HUES48 (cell line): ENCODE data around the gene SAMD11.

Experiments
- H3K27ac ChIP-seq: one replicate; pipeline ENCODE4 v1.7.0; 2013; ENCODE audit warnings: low read depth, low read length, inconsistent platforms
- H3K27me3 ChIP-seq: 2 replicates; pipeline ENCODE4 v1.6.1; 2013; ENCODE audit warnings: mild to moderate bottlenecking, low read length; ENCODE audit not compliant: control insufficient read depth, insufficient read depth
- H3K36me3 ChIP-seq: 2 replicates; pipeline ENCODE4 v1.6.1; 2013; ENCODE audit warnings: low read length; ENCODE audit not compliant: control insufficient read depth, insufficient read depth
- H3K4me1 ChIP-seq: 2 replicates; pipeline ENCODE4 v1.6.1; 2013; ENCODE audit warnings: mild to moderate bottlenecking, low read length; ENCODE audit not compliant: control insufficient read depth, insufficient read depth
- H3K4me3 ChIP-seq: 2 replicates; pipeline ENCODE4 v1.5.1; 2013; ENCODE audit warnings: mild to moderate bottlenecking, low read depth, low read length
- H3K9ac ChIP-seq: 2 replicates; pipeline ENCODE4 v1.6.1; 2013; ENCODE audit warnings: mild to moderate bottlenecking, low read depth, low read length, moderate library complexity
- H3K9me3 ChIP-seq: 2 replicates; pipeline ENCODE4 v1.6.1; 2013; ENCODE audit warnings: low read length; ENCODE audit not compliant: control insufficient read depth, insufficient read depth

The SAMD11 gene

GRCh38 chr1:930633-931138, 7.0 kb downstream of the SAMD11 start:
- peaks cover 90% of the 10 kb centered on the region for H3K27me3 ChIP-seq
- H3K4me3 ChIP-seq = no peak overlapping the region
- no peaks in the 10 kb centered on the region for H3K36me3 ChIP-seq
- peaks cover 7% of the 10 kb centered on the region; the same call in 1 of the 2 replicates for H3K4me1 ChIP-seq
- no peaks in the 10 kb centered on the region for H3K9me3 ChIP-seq
- no peak overlapping the region for H3K9ac ChIP-seq
- H3K27ac ChIP-seq = no peak overlapping the region

GRCh38 chr1:931380-932172, 7.9 kb downstream of the SAMD11 start:
- Histone ChIP-seq H3K9me3 (no peaks in the 10 kb centered on the region), H3K4me1 (0 out of 2 replicates have a peak, but pooled peaks cover 3% of the 10 kb centered on the region), H3K36me3 (no peaks in the 10 kb centered on the region), H3K4me3 (no peak overlapping the region), H3K27ac (no peak overlapping the region), H3K27me3 (peaks cover 90% of the 10 kb centered on the region), H3K9ac (no peak overlapping the region)

GRCh38 chr1:932173-932510, 8.4 kb downstream of the SAMD11 start:
- Histone ChIP-seq H3K27me3 (peaks cover 90% of the 10 kb centered on the region), H3K9me3 (no peaks in the 10 kb centered on the region), H3K9ac (no peak overlapping the region), H3K27ac (no peak overlapping the region), H3K4me1 (0 out of 2 replicates have a peak, but pooled peaks cover 3% of the 10 kb centered on the region), H3K36me3 (no peaks in the 10 kb centered on the region), H3K4me3 (no peak overlapping the region)

- Histone ChIP-seq H3K4me1 (0 out of 2 replicates have a peak, but pooled peaks cover 3% of the 10 kb centered on the region), H3K27me3 (peaks cover 88% of the 10 kb centered on the region), H3K27ac (no peak overlapping the region)
These were observed 9.3 kb downstream of the SAMD11 start for GRCh38 chr1:932776-933602.

GRCh38 chr1:933603-933940, 9.8 kb downstream of the SAMD11 start:
- H3K4me1 ChIP-seq = 0 out of 2 replicates have a peak, but pooled peaks cover 3% of the 10 kb centered on the region
- H3K27me3 ChIP-seq = peaks cover 88% of the 10 kb centered on the region
- H3K9me3 ChIP-seq = no peaks in the 10 kb centered on the region
- no peak overlapping the region for H3K9ac ChIP-seq
- no peak overlapping the region for H3K4me3 ChIP-seq
- H3K36me3 ChIP-seq = no peaks in the 10 kb centered on the region
- H3K27ac ChIP-seq = no peak overlapping the region

More at GRCh38 chr1:932776-933602, 9.3 kb downstream of the SAMD11 start:
- Histone ChIP-seq H3K9ac (no peak overlapping the region), H3K36me3 (no peaks in the 10 kb centered on the region), H3K9me3 (no peaks in the 10 kb centered on the region), H3K4me3 (no peak overlapping the region)

GRCh38 chr1:934991-935750, 11.4 kb downstream of the SAMD11 start:
- Histone ChIP-seq H3K4me3 (0 out of 2 replicates have a peak overlapping the region, but pooled peaks have one; percentile 16), H3K27ac (no peak overlapping the region), H3K9me3 (no peaks in the 10 kb centered on the region)

GRCh38 chr1:935751-936231, 12.1 kb downstream of the SAMD11 start:
- Histone ChIP-seq H3K4me1 (peaks cover 14% of the 10 kb centered on the region; the same call in 1 of the 2 replicates), H3K27me3 (peaks cover 88% of the 10 kb centered on the region), H3K9me3 (no peaks in the 10 kb centered on the region), H3K36me3 (no peaks in the 10 kb centered on the region), H3K9ac (no peak overlapping the region), H3K27ac (no peak overlapping the region), H3K4me3 (0 out of 2 replicates have a peak overlapping the region, but pooled peaks have one; percentile 16)

More at GRCh38 chr1:934991-935750, 11.4 kb downstream of the SAMD11 start:
- peaks cover 88% of the 10 kb centered on the region for H3K27me3 ChIP-seq
- no peak overlapping the region for H3K9ac ChIP-seq
- H3K4me1 ChIP-seq = peaks cover 11% of the 10 kb centered on the region; the same call in 1 of the 2 replicates
- H3K36me3 ChIP-seq = no peaks in the 10 kb centered on the region

GRCh38 chr1:936348-937264, 12.9 kb downstream of the SAMD11 start:
- Histone ChIP-seq H3K36me3 (no peaks in the 10 kb centered on the region), H3K9me3 (no peaks in the 10 kb centered on the region), H3K27me3 (peaks cover 89% of the 10 kb centered on the region), H3K4me1 (peaks cover 14% of the 10 kb centered on the region; the same call in 1 of the 2 replicates), H3K4me3 (no peak overlapping the region), H3K27ac (no peak overlapping the region), H3K9ac (no peak overlapping the region)

GRCh38 chr1:937521-937920, 13.8 kb downstream of the SAMD11 start:
- Histone ChIP-seq H3K36me3 (no peaks in the 10 kb centered on the region), H3K9ac (no peak overlapping the region), H3K9me3 (no peaks in the 10 kb centered on the region), H3K4me3 (no peak overlapping the region), H3K27ac (no peak overlapping the region), H3K4me1 (peaks cover 14% of the 10 kb centered on the region; the same call in 1 of the 2 replicates), H3K27me3 (peaks cover 87% of the 10 kb centered on the region)
